Measurements from ENCODE around the gene SPEG. TPM values are rescaled to one million over a fixed set of nuclear protein-coding genes. Genes with fewer than 3 reads are reported as not detected.

The SPEG gene
- polyA plus RNA-seq, 2 of the 4 experiments (the other 2 are of a cell fraction), result 2.3 to 11.5 TPM

DNA sequence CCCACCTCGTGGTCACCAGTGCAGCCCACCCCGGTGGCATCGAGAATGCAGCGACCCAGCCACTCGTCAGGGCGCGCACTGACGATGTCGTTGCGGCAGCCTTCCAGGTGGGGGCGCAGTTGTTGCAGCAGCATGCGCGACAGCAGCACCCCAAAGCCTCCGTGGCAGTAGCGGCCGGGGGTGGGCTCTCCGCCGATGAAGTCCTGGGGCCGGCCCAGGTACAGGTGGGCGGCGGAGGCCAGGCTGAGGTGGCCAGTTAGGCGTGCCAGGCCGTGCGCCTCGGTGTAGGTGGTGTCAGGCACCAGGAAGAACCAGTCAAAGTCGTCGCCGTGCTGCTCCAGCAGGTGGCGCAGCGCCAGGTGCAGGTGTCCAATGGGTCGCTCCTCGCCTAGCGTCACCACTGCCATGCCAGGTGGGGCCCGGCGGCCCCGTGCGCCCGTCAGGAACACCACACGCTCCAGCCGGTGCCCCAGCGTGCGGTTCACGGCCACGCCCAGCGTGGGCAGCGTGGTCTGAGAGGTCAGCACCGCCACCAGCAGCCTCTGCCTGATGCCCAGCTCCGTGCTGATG lies 107.1 kb downstream of the SPEG start:
- 0% methylated on average over 14 of the region's 48 CpGs for WGBS (ENCODE audit: missing lambda C conversion rate)
- Histone ChIP-seq H3K9me3 (no peaks in the 10 kb centered on the region), H3K4me3 (peak overlapping the region; percentile 32), H3K4me1 (peaks cover 12% of the 10 kb centered on the region), H3K4me2 (peak overlapping the region; percentile 89), H3K27ac (peak overlapping the region in 1 of 2 experiments; percentile 79; a peak in 3 of 6 replicates)
- TF ChIP-seq EHF (CRISPR knock-in tag; IDR thresholded peaks at IDR 0.05) (no peak), HOXB5 (CRISPR knock-in tag; IDR thresholded peaks at IDR 0.05) (no peak), RAD21 (conservative IDR thresholded peaks at IDR 0.05 in 1 of 2, IDR thresholded peaks at IDR 0.05 in 1 of 2) (peak; percentile 53 to 84), FOSL2 (IDR thresholded peaks at IDR 0.05) (no peak), FOSL2 (CRISPR knock-in tag; IDR thresholded peaks at IDR 0.05) (no peak), RARB (CRISPR knock-in tag; IDR thresholded peaks at IDR 0.05) (no peak), GATA3 (IDR thresholded peaks at IDR 0.05; ENCODE audit: borderline replicate concordance) (no peak), MAX (IDR thresholded peaks at IDR 0.05) (peak; percentile 52; the same call in 1 of the 2 replicates), CTCF (IDR thresholded peaks at IDR 0.05) (peak; percentile 100), FOXS1 (CRISPR knock-in tag; IDR thresholded peaks at IDR 0.05) (no peak), HOXB13 (CRISPR knock-in tag; IDR thresholded peaks at IDR 0.05; ENCODE audit: low read depth) (no peak), RCOR1 (IDR thresholded peaks at IDR 0.05; ENCODE audit: low read depth, low read length) (no peak), KDM1A (IDR thresholded peaks at IDR 0.05; ENCODE audit: low read depth) (no peak), ESRRA (IDR thresholded peaks at IDR 0.05; ENCODE audit: borderline replicate concordance, low read length) (no peak), ZNF302 (CRISPR knock-in tag; IDR thresholded peaks at IDR 0.05) (no peak), CBX2 (IDR thresholded peaks at IDR 0.05; ENCODE audit: borderline replicate concordance, low read depth) (no peak), JUN (IDR thresholded peaks at IDR 0.05) (no peak), TP53 (CRISPR knock-in tag; IDR thresholded peaks at IDR 0.05) (no peak), SMC3 (IDR thresholded peaks at IDR 0.05) (peak; percentile 97), USF2 (IDR thresholded peaks at IDR 0.05) (no peak; the same call in 1 of the 2 replicates), HDAC2 (IDR thresholded peaks at IDR 0.05) (no peak), RNF2 (IDR thresholded peaks at IDR 0.05; ENCODE audit: borderline replicate concordance, low read depth) (no peak), PHF8 (IDR thresholded peaks at IDR 0.05; ENCODE audit: borderline replicate concordance, low read depth) (no peak), ZSCAN20 (CRISPR knock-in tag; IDR thresholded peaks at IDR 0.05) (no peak)
- TF ChIP-seq, protein P1, sequence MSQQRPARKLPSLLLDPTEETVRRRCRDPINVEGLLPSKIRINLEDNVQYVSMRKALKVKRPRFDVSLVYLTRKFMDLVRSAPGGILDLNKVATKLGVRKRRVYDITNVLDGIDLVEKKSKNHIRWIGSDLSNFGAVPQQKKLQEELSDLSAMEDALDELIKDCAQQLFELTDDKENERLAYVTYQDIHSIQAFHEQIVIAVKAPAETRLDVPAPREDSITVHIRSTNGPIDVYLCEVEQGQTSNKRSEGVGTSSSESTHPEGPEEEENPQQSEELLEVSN (IDR thresholded peaks at IDR 0.05; ENCODE audit: borderline replicate concordance, low read depth), result no peak
- TF ChIP-seq, protein P2, sequence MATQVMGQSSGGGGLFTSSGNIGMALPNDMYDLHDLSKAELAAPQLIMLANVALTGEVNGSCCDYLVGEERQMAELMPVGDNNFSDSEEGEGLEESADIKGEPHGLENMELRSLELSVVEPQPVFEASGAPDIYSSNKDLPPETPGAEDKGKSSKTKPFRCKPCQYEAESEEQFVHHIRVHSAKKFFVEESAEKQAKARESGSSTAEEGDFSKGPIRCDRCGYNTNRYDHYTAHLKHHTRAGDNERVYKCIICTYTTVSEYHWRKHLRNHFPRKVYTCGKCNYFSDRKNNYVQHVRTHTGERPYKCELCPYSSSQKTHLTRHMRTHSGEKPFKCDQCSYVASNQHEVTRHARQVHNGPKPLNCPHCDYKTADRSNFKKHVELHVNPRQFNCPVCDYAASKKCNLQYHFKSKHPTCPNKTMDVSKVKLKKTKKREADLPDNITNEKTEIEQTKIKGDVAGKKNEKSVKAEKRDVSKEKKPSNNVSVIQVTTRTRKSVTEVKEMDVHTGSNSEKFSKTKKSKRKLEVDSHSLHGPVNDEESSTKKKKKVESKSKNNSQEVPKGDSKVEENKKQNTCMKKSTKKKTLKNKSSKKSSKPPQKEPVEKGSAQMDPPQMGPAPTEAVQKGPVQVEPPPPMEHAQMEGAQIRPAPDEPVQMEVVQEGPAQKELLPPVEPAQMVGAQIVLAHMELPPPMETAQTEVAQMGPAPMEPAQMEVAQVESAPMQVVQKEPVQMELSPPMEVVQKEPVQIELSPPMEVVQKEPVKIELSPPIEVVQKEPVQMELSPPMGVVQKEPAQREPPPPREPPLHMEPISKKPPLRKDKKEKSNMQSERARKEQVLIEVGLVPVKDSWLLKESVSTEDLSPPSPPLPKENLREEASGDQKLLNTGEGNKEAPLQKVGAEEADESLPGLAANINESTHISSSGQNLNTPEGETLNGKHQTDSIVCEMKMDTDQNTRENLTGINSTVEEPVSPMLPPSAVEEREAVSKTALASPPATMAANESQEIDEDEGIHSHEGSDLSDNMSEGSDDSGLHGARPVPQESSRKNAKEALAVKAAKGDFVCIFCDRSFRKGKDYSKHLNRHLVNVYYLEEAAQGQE (IDR thresholded peaks at IDR 0.05), result no peak
- TF ChIP-seq, protein P3, sequence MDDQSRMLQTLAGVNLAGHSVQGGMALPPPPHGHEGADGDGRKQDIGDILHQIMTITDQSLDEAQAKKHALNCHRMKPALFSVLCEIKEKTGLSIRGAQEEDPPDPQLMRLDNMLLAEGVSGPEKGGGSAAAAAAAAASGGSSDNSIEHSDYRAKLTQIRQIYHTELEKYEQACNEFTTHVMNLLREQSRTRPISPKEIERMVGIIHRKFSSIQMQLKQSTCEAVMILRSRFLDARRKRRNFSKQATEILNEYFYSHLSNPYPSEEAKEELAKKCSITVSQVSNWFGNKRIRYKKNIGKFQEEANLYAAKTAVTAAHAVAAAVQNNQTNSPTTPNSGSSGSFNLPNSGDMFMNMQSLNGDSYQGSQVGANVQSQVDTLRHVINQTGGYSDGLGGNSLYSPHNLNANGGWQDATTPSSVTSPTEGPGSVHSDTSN (IDR thresholded peaks at IDR 0.05), result no peak
- ATAC-seq, result peak; percentile 38 to 69
- ChIA-PET POLR2A (interaction anchor here (0.6 to 1.5 kb wide), 2 partner anchors 30 to 154 kb away, joined by 3 to 11 read pairs; partner anchors contain the start of gene OBSL1), CTCF (interaction anchor here (0.6 to 79.1 kb wide), 44 partner anchors 7 to 228 kb away, joined by 3 to 3291 read pairs (median 4); partner anchors contain the start of genes ASIC4, GMPPA, INHA and OBSL1)
- DNase-seq (ENCODE audit: low read depth in 1 of 2, low spot score in 1 of 2), result peak; percentile 74 to 89
- FAIRE-seq, result no peak

Data from A549 (cell line).